Measurements from ENCODE around the gene HABP4.

HABP4 gene

GRCh38 chr9:96503918-96504317 lies 53.9 kb downstream of the HABP4 start:
- Histone ChIP-seq H4K20me1 (no peaks in the 10 kb centered on the region), H3K36me3 (no peaks in the 10 kb centered on the region; a peak in 1 of 22 replicates), H3K4me1 (peaks cover 0 to 5% (median under 1%) of the 10 kb centered on the region in 10 experiments; a peak in 4 of 20 replicates), H3K4me2 (no peak overlapping the region), H3K9ac (no peak overlapping the region), H3K27me3 (no peaks in the 10 kb centered on the region), H3K27ac (no peak overlapping the region), H3K4me3 (no peak overlapping the region), H3K9me3 (replicated peaks in 1 of 11) (no peaks in the 10 kb centered on the region)
- no peak for TF ChIP-seq Cebpa-rat (IDR thresholded peaks at IDR 0.05)

GRCh38 chr9:96505316-96505991 lies 55.5 kb downstream of the HABP4 start:
- no peaks in the 10 kb centered on the region for H3K9me3 ChIP-seq (replicated peaks in 1 of 11)
- no peak overlapping the region for H3K27ac ChIP-seq
- H3K4me1 ChIP-seq = no peaks in the 10 kb centered on the region
- no peak overlapping the region for H3K4me2 ChIP-seq
- H3K9ac ChIP-seq = no peak overlapping the region
- no peak overlapping the region for H3K4me3 ChIP-seq
- no peaks in the 10 kb centered on the region; a peak in 1 of 22 replicates for H3K36me3 ChIP-seq
- no peaks in the 10 kb centered on the region for H3K27me3 ChIP-seq
- no peak for TF ChIP-seq Cebpa-rat (IDR thresholded peaks at IDR 0.05)
- H4K20me1 ChIP-seq = no peaks in the 10 kb centered on the region

- no peak overlapping the region for H3K4me3 ChIP-seq
- no peak overlapping the region for H3K4me2 ChIP-seq
- no peaks in the 10 kb centered on the region for H3K9me3 ChIP-seq (replicated peaks in 1 of 11)
- H3K9ac ChIP-seq = no peak overlapping the region
- H3K27ac ChIP-seq = no peak overlapping the region
- no peak for TF ChIP-seq Cebpa-rat (IDR thresholded peaks at IDR 0.05)
- H3K4me1 ChIP-seq = no peaks in the 10 kb centered on the region
- H4K20me1 ChIP-seq = no peaks in the 10 kb centered on the region
- H3K36me3 ChIP-seq = peaks cover 0 to 3% (median 0%) of the 10 kb centered on the region in 11 experiments; a peak in 2 of 22 replicates
- H3K27me3 ChIP-seq = no peaks in the 10 kb centered on the region
Observed at GRCh38 chr9:96508227-96508940, 58.4 kb downstream of the HABP4 start.

- no peak overlapping the region for H3K27ac ChIP-seq
- no peak overlapping the region for H3K4me2 ChIP-seq
- no peaks in the 10 kb centered on the region for H3K9me3 ChIP-seq (replicated peaks in 1 of 11)
- peaks cover 0 to 5% (median 0%) of the 10 kb centered on the region in 11 experiments; a peak in 2 of 22 replicates for H3K36me3 ChIP-seq
- no peaks in the 10 kb centered on the region for H3K4me1 ChIP-seq
- H3K27me3 ChIP-seq = no peaks in the 10 kb centered on the region
- no peak overlapping the region for H3K9ac ChIP-seq
- no peak for TF ChIP-seq Cebpa-rat (IDR thresholded peaks at IDR 0.05)
- no peak overlapping the region for H3K4me3 ChIP-seq
- H4K20me1 ChIP-seq = no peaks in the 10 kb centered on the region
Observed at GRCh38 chr9:96509026-96509425, 59.1 kb downstream of the HABP4 start.

GRCh38 chr9:96509848-96510247 lies 59.9 kb downstream of the HABP4 start:
- Histone ChIP-seq H3K27ac (no peak overlapping the region), H3K9me3 (replicated peaks in 1 of 11) (no peaks in the 10 kb centered on the region), H3K4me3 (no peak overlapping the region), H3K9ac (no peak overlapping the region), H3K4me2 (no peak overlapping the region), H3K27me3 (no peaks in the 10 kb centered on the region), H3K36me3 (peaks cover 0 to 5% (median 0%) of the 10 kb centered on the region in 11 experiments; a peak in 2 of 22 replicates), H3K4me1 (no peaks in the 10 kb centered on the region), H4K20me1 (no peaks in the 10 kb centered on the region)
- TF ChIP-seq Cebpa-rat (IDR thresholded peaks at IDR 0.05) = no peak

GRCh38 chr9:96510258-96510657 lies 60.3 kb downstream of the HABP4 start:
- H3K4me1 ChIP-seq = no peaks in the 10 kb centered on the region

GRCh38 chr9:96512240-96512639 lies 62.3 kb downstream of the HABP4 start:
- Histone ChIP-seq H3K9me3 (replicated peaks in 1 of 11) (no peaks in the 10 kb centered on the region), H3K27me3 (no peaks in the 10 kb centered on the region), H3K36me3 (peaks cover 0 to 5% (median 0%) of the 10 kb centered on the region in 11 experiments; a peak in 1 of 22 replicates), H3K4me1 (0 out of 20 replicates have a peak, but pooled peaks cover 0 to 4% (median 0%) of the 10 kb centered on the region in 10 experiments), H3K9ac (no peak overlapping the region), H3K4me3 (no peak overlapping the region), H3K4me2 (no peak overlapping the region), H4K20me1 (no peaks in the 10 kb centered on the region), H3K27ac (no peak overlapping the region)
- TF ChIP-seq Cebpa-rat (IDR thresholded peaks at IDR 0.05) = no peak

More at GRCh38 chr9:96510258-96510657, 60.3 kb downstream of the HABP4 start:
- Histone ChIP-seq H4K20me1 (no peaks in the 10 kb centered on the region), H3K9me3 (replicated peaks in 1 of 11) (no peaks in the 10 kb centered on the region), H3K9ac (no peak overlapping the region), H3K27ac (no peak overlapping the region), H3K27me3 (no peaks in the 10 kb centered on the region), H3K4me2 (no peak overlapping the region), H3K36me3 (peaks cover 0 to 5% (median 0%) of the 10 kb centered on the region in 11 experiments; a peak in 2 of 22 replicates), H3K4me3 (no peak overlapping the region)
- TF ChIP-seq Cebpa-rat (IDR thresholded peaks at IDR 0.05) = no peak

GRCh38 chr9:96513622-96514021 lies 63.7 kb downstream of the HABP4 start:
- TF ChIP-seq Cebpa-rat (IDR thresholded peaks at IDR 0.05) = no peak
- no peak overlapping the region for H3K9ac ChIP-seq
- no peaks in the 10 kb centered on the region for H3K27me3 ChIP-seq

GRCh38 chr9:96514108-96514799 lies 64.3 kb downstream of the HABP4 start:
- peaks cover 0 to 5% (median 0%) of the 10 kb centered on the region in 11 experiments; a peak in 1 of 22 replicates for H3K36me3 ChIP-seq
- H3K4me1 ChIP-seq = 0 out of 20 replicates have a peak, but pooled peaks cover 0 to 4% (median 0%) of the 10 kb centered on the region in 10 experiments
- no peaks in the 10 kb centered on the region for H4K20me1 ChIP-seq
- H3K9me3 ChIP-seq (replicated peaks in 1 of 11) = no peaks in the 10 kb centered on the region
- H3K4me3 ChIP-seq = no peak overlapping the region
- no peak overlapping the region for H3K27ac ChIP-seq
- no peak overlapping the region for H3K9ac ChIP-seq
- H3K4me2 ChIP-seq = no peak overlapping the region
- no peak for TF ChIP-seq Cebpa-rat (IDR thresholded peaks at IDR 0.05)
- no peaks in the 10 kb centered on the region for H3K27me3 ChIP-seq

More at GRCh38 chr9:96513622-96514021, 63.7 kb downstream of the HABP4 start:
- Histone ChIP-seq H4K20me1 (no peaks in the 10 kb centered on the region), H3K9me3 (replicated peaks in 1 of 11) (no peaks in the 10 kb centered on the region), H3K4me2 (no peak overlapping the region), H3K4me3 (no peak overlapping the region), H3K27ac (no peak overlapping the region), H3K4me1 (0 out of 20 replicates have a peak, but pooled peaks cover 0 to 4% (median 0%) of the 10 kb centered on the region in 10 experiments), H3K36me3 (peaks cover 0 to 5% (median 0%) of the 10 kb centered on the region in 11 experiments; a peak in 1 of 22 replicates)
